Umbilical cord (tissue), 2 donors: ENCODE data around the gene ALG14. TPM values are rescaled to one million over a fixed set of nuclear protein-coding genes. Genes with fewer than 3 reads are reported as not detected.
"Not testable (repeated sequence)": the region's sequence is repeated elsewhere in the genome, so short reads cannot be mapped to it uniquely, and the experiment has no call there.

ENCODE experiments used
- DNase-seq: peaks from one replicate; pipeline ENCODE4 v3.0.0-alpha.2; 2015; ENCODE audit warnings: low spot score
- total RNA-seq: library from RNA; depleted of rRNA; stranded (reverse); fragments of >200 nt; gene quantifications from one replicate; pipeline ENCODE4 v1.2.3, GENCODE V29; 2014; ENCODE audit warnings: low replicate concordance; ENCODE audit not compliant: insufficient read depth

Gene ALG14, protein sequence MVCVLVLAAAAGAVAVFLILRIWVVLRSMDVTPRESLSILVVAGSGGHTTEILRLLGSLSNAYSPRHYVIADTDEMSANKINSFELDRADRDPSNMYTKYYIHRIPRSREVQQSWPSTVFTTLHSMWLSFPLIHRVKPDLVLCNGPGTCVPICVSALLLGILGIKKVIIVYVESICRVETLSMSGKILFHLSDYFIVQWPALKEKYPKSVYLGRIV
- 8.9 TPM for total RNA-seq

GRCh38 chr1:95072532-95073419 lies at the start of gene ALG14:
ALG14 (minus strand) TSS chr1:95072951; CDS start chr1:95072898, 53 bp downstream.
- peak; percentile 99 for DNase-seq

GRCh38 chr1:95122151-95122697 lies 49.5 kb upstream of the ALG14 start:
- DNase-seq, result no peak

GRCh38 chr1:95119273-95119672 lies 46.5 kb upstream of the ALG14 start:
- DNase-seq, result no peak

DNA sequence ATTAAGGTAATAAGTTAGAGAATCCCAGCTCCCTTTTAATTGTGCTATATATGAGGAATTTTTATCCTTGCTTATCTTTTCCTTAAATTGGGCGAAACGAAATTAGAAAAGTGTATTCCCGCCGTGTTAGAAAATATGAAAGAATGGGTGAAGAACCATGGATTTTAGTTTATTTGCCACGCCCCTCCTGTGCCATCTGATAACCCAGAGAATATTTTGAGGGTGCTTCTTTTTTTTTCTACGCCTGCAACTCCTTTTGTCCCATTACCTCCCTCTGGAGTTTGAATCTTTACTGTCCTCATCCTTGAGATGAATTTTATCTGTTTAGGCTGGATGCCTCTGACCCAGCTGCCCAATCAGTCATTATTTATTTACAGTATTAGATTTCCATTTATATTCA lies 46.0 kb upstream of the ALG14 start:
- DNase-seq, result no peak

DNA sequence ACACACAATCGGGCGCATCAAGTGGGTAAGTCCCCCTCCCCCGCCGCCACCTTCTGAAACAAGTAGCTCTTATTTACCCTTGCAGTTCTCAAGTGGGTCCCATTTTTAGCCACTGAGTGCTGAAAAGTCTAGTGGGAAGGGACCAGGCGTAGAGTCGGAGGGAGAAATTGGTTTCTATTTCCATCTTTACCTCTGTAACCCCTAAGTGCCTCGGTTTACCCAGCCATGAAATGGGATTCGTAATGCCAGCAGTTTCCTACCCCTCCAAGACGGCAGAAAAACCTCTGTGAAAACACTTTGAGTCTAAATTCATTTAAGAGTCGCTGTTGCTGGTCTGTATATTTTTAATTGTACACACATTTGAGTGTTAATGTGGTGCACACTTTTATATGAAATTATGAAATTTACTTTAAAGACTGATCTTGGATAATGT lies 45.3 kb upstream of the ALG14 start:
- peak; percentile 7 for DNase-seq

DNA sequence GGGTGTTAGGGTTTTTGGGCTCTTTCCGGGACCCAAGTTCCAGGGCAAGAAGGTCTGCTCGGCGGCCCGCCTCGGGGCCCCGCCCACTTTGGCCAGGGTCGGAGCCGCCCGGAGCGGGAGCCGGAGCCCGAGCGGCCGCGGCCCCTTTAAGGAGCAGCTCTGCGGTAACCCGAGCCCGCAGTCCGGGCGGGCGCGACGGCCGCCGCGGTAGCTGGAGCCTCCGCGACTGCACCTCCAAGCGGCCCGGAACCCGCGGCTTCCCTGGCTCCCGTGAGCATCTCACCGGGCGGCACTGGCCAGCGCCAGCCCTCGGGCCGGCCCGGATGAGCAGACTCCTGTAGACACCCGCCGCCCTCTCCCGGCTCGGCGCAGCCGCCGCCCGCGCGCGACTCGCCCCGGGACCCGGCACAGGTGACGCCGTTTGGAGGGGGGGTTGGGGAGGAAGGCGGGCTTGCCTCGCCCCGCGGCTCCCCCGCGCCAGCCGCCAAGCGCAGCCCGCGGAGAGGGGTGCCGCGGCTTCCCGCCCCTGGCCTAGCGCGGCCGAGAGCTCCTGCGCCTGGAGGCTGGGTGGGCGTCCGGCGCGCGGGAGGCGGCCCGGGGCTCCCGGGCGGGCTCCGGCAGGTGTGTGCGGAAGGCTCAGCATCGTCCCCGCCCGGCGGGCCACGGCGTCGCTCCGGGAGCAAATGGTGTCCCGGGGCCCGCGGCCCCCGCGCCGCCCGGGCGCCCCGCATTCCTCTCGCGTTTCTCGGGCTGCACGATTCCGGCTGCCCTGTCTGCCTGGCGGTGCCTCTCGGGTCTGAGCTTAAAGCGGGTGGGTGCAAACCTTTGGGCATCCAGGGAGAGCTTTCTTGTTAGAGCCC lies 44.7 kb upstream of the ALG14 start, which contains the start of gene TLCD4:
TLCD4 (plus strand) TSS at position 149 of the 860 bp plus-strand sequence. CDS start 26,547 bp downstream, outside the sequence.
- DNase-seq, result peak; percentile 59

GRCh38 chr1:95116580-95117206 lies 43.9 kb upstream of the ALG14 start:
- DNase-seq, result peak; percentile 70

DNA sequence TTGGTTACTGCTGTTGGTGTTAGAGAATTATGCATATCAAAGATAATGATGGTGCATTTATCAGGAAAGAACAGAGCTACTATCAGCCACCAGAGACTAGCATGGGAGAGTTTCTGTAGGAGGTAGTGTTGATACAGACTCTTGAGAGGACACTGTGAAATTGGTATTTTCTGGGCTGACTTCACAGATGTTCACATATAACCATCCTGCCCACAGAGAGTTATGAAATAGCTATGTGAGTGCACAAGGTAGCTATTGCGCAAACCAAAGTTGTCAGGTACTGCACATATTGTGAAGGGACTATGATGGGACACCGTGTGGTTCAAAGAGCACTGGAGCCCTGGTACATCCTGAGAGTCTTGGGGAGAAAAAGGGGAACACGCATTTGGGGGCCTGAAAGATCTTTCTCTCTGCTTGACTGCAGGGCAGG lies 43.0 kb upstream of the ALG14 start:
- DNase-seq, result no peak

- no peak for DNase-seq
Measured at GRCh38 chr1:95113684-95114083, 40.9 kb upstream of the ALG14 start.

- no peak for DNase-seq
Measured at GRCh38 chr1:95111014-95111413, 38.3 kb upstream of the ALG14 start.

GRCh38 chr1:95108792-95109191 lies 36.0 kb upstream of the ALG14 start:
- no peak for DNase-seq

GRCh38 chr1:95098196-95098595 lies 25.4 kb upstream of the ALG14 start:
- no peak for DNase-seq

- no peak for DNase-seq
Measured at GRCh38 chr1:95097426-95097825, 24.7 kb upstream of the ALG14 start.

- no peak for DNase-seq
Measured at GRCh38 chr1:95096218-95096841, 23.6 kb upstream of the ALG14 start.

GRCh38 chr1:95095833-95096217 lies 23.1 kb upstream of the ALG14 start:
- no peak for DNase-seq

DNA sequence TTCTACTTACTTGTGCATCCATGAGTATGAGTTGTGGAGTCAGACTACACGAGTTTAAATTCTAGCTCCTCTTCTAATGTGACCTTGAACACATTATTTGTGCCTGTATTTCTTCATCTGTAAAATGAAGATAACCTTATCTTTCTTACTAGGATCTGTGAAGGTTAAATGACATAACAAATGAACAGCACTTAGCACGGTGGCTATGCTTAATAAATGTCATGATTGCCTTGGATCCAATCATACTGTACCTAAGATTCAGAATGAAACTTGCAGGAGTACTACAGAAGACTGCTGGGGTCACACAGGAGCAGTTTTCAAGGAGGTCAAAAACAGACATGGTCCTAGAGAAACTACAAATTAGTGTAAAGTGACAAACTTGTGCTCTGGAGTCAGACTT lies 22.2 kb upstream of the ALG14 start:
- DNase-seq, result no peak

- DNase-seq, result no peak
Measured at GRCh38 chr1:95093296-95093695, 20.5 kb upstream of the ALG14 start.

DNA sequence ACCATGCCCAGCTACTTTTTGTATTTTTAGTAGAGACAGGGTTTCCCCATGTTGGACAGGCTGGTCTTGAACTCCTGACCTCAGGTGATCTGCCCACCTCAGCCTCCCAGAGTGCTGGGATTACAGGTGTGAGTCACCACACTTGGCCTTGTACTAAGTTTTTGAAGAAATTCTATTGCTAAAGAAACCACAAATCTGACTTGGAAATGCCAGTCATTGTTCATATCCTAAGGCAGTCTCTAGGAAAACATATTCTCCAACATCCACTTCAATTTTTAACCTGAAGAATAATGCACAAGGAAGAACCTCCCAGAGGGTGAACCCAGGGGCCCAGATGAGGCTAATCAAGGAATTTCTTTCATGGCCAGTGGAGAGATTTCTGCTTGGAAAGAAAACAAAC lies 20.1 kb upstream of the ALG14 start:
- not testable (repeated sequence) for DNase-seq

DNA sequence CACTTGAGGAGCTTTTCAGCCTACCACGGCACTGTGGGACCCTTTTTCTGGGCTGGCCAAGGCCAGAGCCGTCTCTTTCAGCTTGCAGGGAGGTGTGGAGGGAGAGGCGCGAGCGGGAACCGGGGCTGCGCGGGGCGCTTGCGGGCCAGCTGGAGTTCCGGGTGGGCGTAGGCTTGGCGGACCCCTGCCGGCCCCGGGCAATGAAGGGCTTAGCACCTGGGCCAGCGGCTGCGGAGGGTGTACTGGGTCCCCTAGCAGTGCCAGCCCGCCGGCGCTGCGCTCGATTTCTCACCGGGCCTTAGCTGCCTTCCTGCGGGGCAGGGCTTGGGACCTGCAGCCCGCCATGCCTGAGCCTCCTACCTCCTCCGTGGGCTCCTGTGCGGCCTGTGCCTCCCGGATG lies 18.5 kb upstream of the ALG14 start:
- not testable (repeated sequence) for DNase-seq

DNA sequence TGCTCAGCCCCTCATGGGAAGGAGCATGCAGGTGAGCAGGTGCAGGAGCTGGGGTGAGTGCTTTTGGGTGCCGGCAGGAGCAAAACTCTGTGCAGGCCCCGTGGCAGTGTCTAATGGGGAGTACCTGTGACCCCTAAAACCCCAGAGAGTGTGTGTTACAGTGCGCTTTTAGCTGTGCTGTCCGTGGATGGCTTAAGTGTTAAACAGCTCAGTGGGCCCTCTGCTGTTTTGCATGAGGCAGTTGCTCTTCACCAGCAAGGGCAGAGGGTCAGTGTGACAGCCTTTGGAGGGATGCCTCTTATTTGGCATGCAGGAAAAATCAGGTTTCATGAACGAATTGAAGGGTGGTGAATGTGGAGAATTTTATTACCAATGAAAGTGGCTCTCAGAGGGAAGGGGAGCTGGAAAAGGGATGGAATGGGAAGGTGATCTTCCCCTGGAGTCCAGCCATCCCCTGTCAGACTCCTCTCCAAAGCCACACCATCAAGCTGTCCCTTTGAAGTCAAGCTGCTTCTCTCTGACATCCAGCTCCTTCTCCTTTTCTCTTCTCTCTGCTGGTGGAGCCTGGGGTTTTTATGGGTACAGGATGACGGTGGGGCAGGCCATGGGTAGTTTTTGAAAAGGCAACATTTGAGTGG lies 17.0 kb upstream of the ALG14 start:
- no peak for DNase-seq
